KMS-11 (cell line): ENCODE data around the gene LY6G5B.

Experiments used
- H2AFZ ChIP-seq: fragments of 200-600 bp; sonication (generic); 2 replicates; pipeline ENCODE4 v1.6.1; 2016; ENCODE audit warnings: antibody characterized with exemption, mixed run types, low read depth
- H3K27ac ChIP-seq: fragments of 200-600 bp; sonication (generic); 2 replicates; pipeline ENCODE4 v1.6.1; 2016; ENCODE audit warnings: mild to moderate bottlenecking, mixed run types
- H3K27me3 ChIP-seq: fragments of 200-600 bp; sonication (generic); 2 replicates; pipeline ENCODE4 v1.6.1; 2017; ENCODE audit warnings: mild to moderate bottlenecking, low read depth, mixed run types, moderate library complexity; ENCODE audit not compliant: insufficient read depth
- H3K36me3 ChIP-seq: fragments of 200-600 bp; sonication (generic); 2 replicates; pipeline ENCODE4 v1.6.1; 2017; ENCODE audit warnings: mild to moderate bottlenecking, mixed run types; ENCODE audit not compliant: insufficient read depth
- H3K4me1 ChIP-seq: fragments of 200-600 bp; sonication (generic); 2 replicates; pipeline ENCODE4 v1.6.1; 2016; ENCODE audit warnings: mild to moderate bottlenecking, low read depth, mixed run types; ENCODE audit not compliant: poor library complexity, severe bottlenecking
- H3K4me2 ChIP-seq: fragments of 200-600 bp; sonication (generic); 2 replicates; pipeline ENCODE4 v1.7.0; 2016; ENCODE audit warnings: mild to moderate bottlenecking, mixed run types
- H3K4me3 ChIP-seq: fragments of 200-600 bp; sonication (generic); IDR thresholded peaks from 2 replicates; pipeline ENCODE4 v1.6.1; 2017; ENCODE audit warnings: low read depth, low read length, mixed read lengths; ENCODE audit not compliant: insufficient read depth
- H3K79me2 ChIP-seq: fragments of 200-600 bp; sonication (generic); 2 replicates; pipeline ENCODE4 v1.6.1; 2016; ENCODE audit warnings: low read depth, mixed run types; ENCODE audit not compliant: insufficient read depth
- H3K9ac ChIP-seq: fragments of 200-600 bp; sonication (generic); 2 replicates; pipeline ENCODE4 v1.6.1; 2016; ENCODE audit warnings: mild to moderate bottlenecking, mixed run types
- H4K20me1 ChIP-seq: fragments of 200-600 bp; sonication (generic); 2 replicates; pipeline ENCODE4 v1.6.1; 2016; ENCODE audit warnings: mild to moderate bottlenecking, mixed run types; ENCODE audit not compliant: insufficient read depth
- TF ChIP-seq, protein P1 (sequence below): fragments of 200-600 bp; sonication (generic); conservative IDR thresholded peaks from 2 replicates; pipeline ENCODE4 v1.6.1; 2017; ENCODE audit warnings: low read depth, mild to moderate bottlenecking, antibody characterized with exemption, low read length, moderate library complexity, mixed read lengths

The LY6G5B gene

DNA sequence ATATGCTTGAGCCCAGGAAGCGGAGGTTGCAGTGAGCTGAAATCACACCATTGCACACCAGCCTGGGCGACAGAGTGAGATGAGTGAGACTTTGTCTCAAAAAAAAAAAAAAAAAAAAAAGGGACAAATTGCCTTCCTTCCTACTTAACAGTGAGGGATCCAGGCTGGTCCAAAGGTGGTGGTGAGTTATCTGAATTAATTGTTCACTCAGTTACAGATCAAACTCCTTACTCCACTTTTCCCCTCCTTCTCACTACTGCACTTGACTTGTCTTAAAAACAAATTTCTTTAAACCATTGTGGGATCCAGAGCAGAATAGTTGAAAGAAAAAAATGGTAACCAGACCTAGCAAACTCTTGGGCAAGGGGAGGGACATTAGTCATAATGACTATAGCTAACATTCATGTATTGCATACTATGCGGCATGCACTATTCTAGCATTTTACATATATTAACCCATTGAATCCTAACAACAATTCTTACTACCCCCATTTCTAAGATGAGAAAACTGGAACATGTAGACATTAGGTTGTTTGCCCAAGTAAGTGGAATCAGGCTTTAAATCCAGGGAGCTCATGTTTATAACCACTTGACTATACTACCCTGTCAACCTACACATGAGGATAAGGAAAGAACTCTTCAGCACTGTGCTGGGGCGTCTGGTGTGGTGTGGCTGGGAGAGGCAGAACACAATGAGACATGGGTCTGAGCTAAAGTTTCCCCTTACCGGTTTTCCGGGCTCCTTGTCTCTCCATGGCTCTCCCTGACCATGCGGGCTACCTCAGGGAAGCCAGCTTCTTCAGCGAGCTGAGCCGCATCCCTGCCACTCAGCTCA, 6.4 kb upstream of the LY6G5B start:
- Histone ChIP-seq H3K4me3 (no peak overlapping the region), H3K9ac (no peak overlapping the region; the same call in 1 of the 2 replicates), H3K36me3 (peaks cover 4% of the 10 kb centered on the region; the same call in 1 of the 2 replicates), H3K27me3 (no peaks in the 10 kb centered on the region), H4K20me1 (no peaks in the 10 kb centered on the region), H3K27ac (no peak overlapping the region), H3K79me2 (peaks cover 57% of the 10 kb centered on the region), H3K4me2 (peak overlapping the region; percentile 97), H2AFZ (no peak overlapping the region), H3K4me1 (peaks cover 55% of the 10 kb centered on the region)
- TF ChIP-seq, protein P1, sequence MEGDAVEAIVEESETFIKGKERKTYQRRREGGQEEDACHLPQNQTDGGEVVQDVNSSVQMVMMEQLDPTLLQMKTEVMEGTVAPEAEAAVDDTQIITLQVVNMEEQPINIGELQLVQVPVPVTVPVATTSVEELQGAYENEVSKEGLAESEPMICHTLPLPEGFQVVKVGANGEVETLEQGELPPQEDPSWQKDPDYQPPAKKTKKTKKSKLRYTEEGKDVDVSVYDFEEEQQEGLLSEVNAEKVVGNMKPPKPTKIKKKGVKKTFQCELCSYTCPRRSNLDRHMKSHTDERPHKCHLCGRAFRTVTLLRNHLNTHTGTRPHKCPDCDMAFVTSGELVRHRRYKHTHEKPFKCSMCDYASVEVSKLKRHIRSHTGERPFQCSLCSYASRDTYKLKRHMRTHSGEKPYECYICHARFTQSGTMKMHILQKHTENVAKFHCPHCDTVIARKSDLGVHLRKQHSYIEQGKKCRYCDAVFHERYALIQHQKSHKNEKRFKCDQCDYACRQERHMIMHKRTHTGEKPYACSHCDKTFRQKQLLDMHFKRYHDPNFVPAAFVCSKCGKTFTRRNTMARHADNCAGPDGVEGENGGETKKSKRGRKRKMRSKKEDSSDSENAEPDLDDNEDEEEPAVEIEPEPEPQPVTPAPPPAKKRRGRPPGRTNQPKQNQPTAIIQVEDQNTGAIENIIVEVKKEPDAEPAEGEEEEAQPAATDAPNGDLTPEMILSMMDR: no peak

DNA sequence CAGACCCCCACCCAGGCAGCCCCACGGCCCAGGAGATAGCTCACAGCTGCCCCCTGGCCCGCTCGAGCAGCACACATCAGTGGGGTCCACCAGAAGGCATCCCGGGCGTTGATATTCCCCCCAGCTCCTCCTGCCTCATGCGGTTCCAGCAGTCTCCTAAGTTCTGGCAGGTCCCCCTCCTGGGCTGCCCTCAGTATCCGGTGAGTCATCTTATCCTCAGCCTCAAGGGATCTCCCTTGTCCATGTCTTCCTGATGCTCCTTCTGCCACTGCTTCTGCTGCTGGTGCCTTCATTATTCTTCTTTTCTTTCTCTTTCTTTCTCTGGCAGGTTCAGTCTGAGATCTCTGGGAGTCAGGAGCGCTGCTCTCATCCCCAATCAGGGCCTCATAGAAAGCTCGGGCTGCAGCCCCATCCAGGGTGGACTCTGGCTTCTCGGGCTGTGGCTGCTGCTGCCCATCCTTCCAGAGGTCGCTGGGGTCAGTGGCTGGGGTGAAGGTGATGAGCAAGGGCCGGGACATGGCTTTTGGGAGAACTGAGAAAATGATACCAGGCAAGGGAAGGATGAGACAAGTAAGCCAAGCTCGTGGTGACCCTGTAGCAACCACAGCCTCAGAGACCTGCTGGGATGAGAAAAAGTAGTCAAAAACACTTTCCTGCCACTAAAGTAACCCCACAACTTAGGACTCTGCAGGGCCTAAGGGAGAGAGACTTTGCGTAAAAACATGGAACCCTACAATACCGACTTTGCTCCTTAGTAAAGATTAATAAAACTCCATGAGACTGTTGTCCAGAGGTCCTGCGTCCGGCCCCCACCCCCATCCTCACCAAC, 5.6 kb upstream of the LY6G5B start:
- Histone ChIP-seq H2AFZ (peak overlapping the region; percentile 27; the same call in 1 of the 2 replicates), H3K36me3 (peaks cover 4% of the 10 kb centered on the region; the same call in 1 of the 2 replicates)

DNA sequence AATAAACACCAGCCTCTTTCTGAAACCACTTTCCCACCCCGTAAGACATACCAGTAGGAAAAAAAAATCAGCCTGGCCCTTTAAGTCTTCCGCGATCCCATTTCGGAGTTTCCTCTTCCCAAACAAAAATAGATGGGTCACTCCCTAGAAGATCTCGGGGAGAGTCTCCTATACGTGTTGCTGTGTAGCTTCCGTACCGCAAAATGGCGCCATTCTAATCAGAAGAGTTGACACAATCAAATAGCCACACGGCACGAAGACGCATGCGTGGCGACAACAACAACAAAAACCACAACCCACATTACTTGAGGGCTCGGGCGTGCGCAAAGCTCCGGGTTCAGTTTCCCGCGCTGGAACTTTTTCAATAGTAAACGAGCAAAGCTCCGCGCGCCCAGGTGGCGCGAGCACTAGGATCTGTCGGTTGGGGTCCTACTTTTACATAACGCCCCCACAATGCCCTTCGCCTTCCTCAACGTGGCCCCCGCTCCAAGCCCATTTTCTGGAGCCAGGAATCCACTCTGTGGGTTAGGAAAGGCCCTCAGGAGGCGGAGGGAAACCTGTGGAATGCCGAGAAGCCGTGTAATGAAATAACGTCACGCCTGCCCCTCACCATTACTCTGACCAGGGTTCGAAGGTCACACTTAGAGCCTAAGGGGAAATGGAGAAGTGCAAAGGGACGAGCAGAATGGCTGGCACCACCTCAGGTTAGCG, 4.8 kb upstream of the LY6G5B start, which contains the start of gene GPANK1:
GPANK1 (minus strand) TSS at position 208 of the 711 bp plus-strand sequence. CDS start 519 bp downstream, outside the sequence.
- Histone ChIP-seq H3K79me2 (peaks cover 46% of the 10 kb centered on the region), H3K27me3 (no peaks in the 10 kb centered on the region), H3K27ac (peak within 1 kb of the TSS; percentile 98), H4K20me1 (no peaks in the 10 kb centered on the region), H3K36me3 (peaks cover 4% of the 10 kb centered on the region; the same call in 1 of the 2 replicates), H3K4me1 (peaks cover 44% of the 10 kb centered on the region), H3K4me3 (peak within 1 kb of the TSS; percentile 54), H3K9ac (peak within 1 kb of the TSS; percentile 89), H2AFZ (peak within 1 kb of the TSS; percentile 27; the same call in 1 of the 2 replicates), H3K4me2 (peak within 1 kb of the TSS; percentile 97)
- TF ChIP-seq, protein P1: no peak

More for the DNA sequence above, 5.6 kb upstream of the LY6G5B start:
- Histone ChIP-seq H3K4me3 (peak overlapping the region; percentile 54), H4K20me1 (no peaks in the 10 kb centered on the region), H3K4me2 (peak overlapping the region; percentile 97), H3K27ac (peak overlapping the region; percentile 98), H3K4me1 (peaks cover 52% of the 10 kb centered on the region), H3K27me3 (no peaks in the 10 kb centered on the region), H3K79me2 (peaks cover 54% of the 10 kb centered on the region), H3K9ac (peak overlapping the region; percentile 89; the same call in 1 of the 2 replicates)
- TF ChIP-seq, protein P1: no peak
